K562 (cell line): ENCODE data around the gene KRTAP4-5. TPM values are rescaled to one million over a fixed set of nuclear protein-coding genes. Genes with fewer than 3 reads are reported as not detected.
A peak's percentile ranks its signal among the peaks of the same experiment; 100 is the strongest.

Source experiments
- ATAC-seq: fragments of 200-7000 bp; cut with Tn5 transposase; 3 replicates; pipeline ENCODE4 v1.9.1; 2020; ENCODE audit warnings: moderate library complexity
- BruUV-seq: library from RNA; stranded (reverse); fragments of 400-500 nt; replicated peaks from 2 replicates; lab custom pipeline; 2021; lab: Mats Ljungman, UMichigan
- CTCF ChIA-PET: fragments of 300-600 bp; formaldehyde crosslinking; extraction: SDS; loops from one replicate; lab custom pipeline; 2021; ENCODE audit warnings: low intra/inter-chr PET ratio; lab: Yijun Ruan, JAX
- POLR2A ChIA-PET: fragments of 300-600, 350-650 bp; sonication (Branson Sonifier 250); formaldehyde crosslinking; extraction: SDS; loops from one replicate; lab custom pipeline; 2021; ENCODE audit warnings: antibody characterized with exemption, inconsistent platforms; lab: Yijun Ruan, JAX
- DNase-seq, 4 experiments: peaks; one replicate each; pipeline versions ENCODE4 v3.0.0 to v3.0.0-alpha.2; 2011 to 2018; ENCODE audit warnings: low spot score in 3 of 4, mixed read lengths in 3 of 4; ENCODE audit errors: extremely low read depth in 1 of 4
- FAIRE-seq: peaks from 2 replicates; lab custom pipeline; 2011; peaks lifted over from hg19 to GRCh38; lab: Jason Lieb, UNC
- H2AFZ ChIP-seq: 2 replicates; pipeline ENCODE4 v1.6.0; 2011; ENCODE audit warnings: low read depth, low read length, control low read depth, inconsistent platforms
- H3K27ac ChIP-seq: fragments of 200-600 bp; 3 replicates; pipeline ENCODE4 v1.8.0; 2011; ENCODE audit warnings: low read depth, mild to moderate bottlenecking, control low read depth, inconsistent platforms, low read length, moderate library complexity, mixed read lengths; ENCODE audit errors: extremely low read depth
- H3K27me3 ChIP-seq, 2 experiments: fragments of 300-600 bp in 1 of 2; 2 replicates in 1 of 2; 3 replicates in 1 of 2; pipeline versions ENCODE4 v1.6.0 to v1.8.0; 2011; ENCODE audit warnings: inconsistent platforms in 2 of 2, low read length in 2 of 2, mild to moderate bottlenecking in 1 of 2, mixed read lengths in 1 of 2, moderate library complexity in 1 of 2; ENCODE audit not compliant: control insufficient read depth in 2 of 2, insufficient read depth in 2 of 2
- H3K36me3 ChIP-seq: fragments of 300-600 bp; 3 replicates; pipeline ENCODE4 v1.8.0; 2011; ENCODE audit warnings: mild to moderate bottlenecking, low read length, inconsistent platforms; ENCODE audit not compliant: control insufficient read depth, insufficient read depth
- H3K4me1 ChIP-seq, 2 experiments: fragments of 200-600 bp in 1 of 2; replicated peaks in 1 of 2; 2 replicates in 1 of 2; 3 replicates in 1 of 2; pipeline versions ENCODE4 v1.5.1 to v1.8.0; 2011; ENCODE audit warnings: inconsistent platforms in 2 of 2, low read length in 2 of 2, mild to moderate bottlenecking in 1 of 2, mixed read lengths in 1 of 2, moderate library complexity in 1 of 2; ENCODE audit not compliant: control insufficient read depth in 2 of 2, insufficient read depth in 2 of 2
- H3K4me2 ChIP-seq: 2 replicates; pipeline ENCODE4 v1.6.1; 2011; ENCODE audit warnings: low read length, control low read depth, inconsistent platforms, mixed read lengths; ENCODE audit not compliant: insufficient read depth
- H3K4me3 ChIP-seq: fragments of 200-600 bp; sonication (generic), shearing (Covaris generic); 2 replicates; pipeline ENCODE4 v1.5.1; 2016; ENCODE audit warnings: control low read depth, inconsistent platforms
- H3K79me2 ChIP-seq: fragments of 200-600 bp; 3 replicates; pipeline ENCODE4 v1.8.0; 2011; ENCODE audit warnings: low read length, inconsistent platforms; ENCODE audit not compliant: control insufficient read depth, insufficient read depth
- H3K9ac ChIP-seq, 2 experiments: 2 replicates each; pipeline versions ENCODE4 v1.6.0 to v1.6.1; 2011; ENCODE audit warnings: low read depth in 2 of 2, low read length in 2 of 2, control low read depth in 1 of 2, inconsistent platforms in 1 of 2, mild to moderate bottlenecking in 1 of 2, mixed read lengths in 1 of 2; ENCODE audit not compliant: insufficient read depth in 1 of 2
- H3K9me1 ChIP-seq: one replicate; pipeline ENCODE4 v1.6.0; 2011; ENCODE audit warnings: inconsistent platforms, mild to moderate bottlenecking, low read length, moderate library complexity; ENCODE audit not compliant: control insufficient read depth, insufficient read depth
- H3K9me3 ChIP-seq: replicated peaks from 2 replicates; pipeline ENCODE4 v1.5.1; 2011; ENCODE audit warnings: low read depth, low read length, inconsistent platforms; ENCODE audit not compliant: control insufficient read depth, insufficient read depth
- H4K20me1 ChIP-seq: replicated peaks from 2 replicates; pipeline ENCODE4 v1.6.1; 2011; ENCODE audit warnings: low read length, inconsistent platforms, mixed read lengths; ENCODE audit not compliant: control insufficient read depth, insufficient read depth
- ARID1B ChIP-seq: fragments of 450-650 bp; IDR thresholded peaks from 2 replicates; pipeline ENCODE4 v1.6.1; 2016; ENCODE audit warnings: antibody characterized with exemption, mild to moderate bottlenecking, inconsistent platforms
- C11orf30 ChIP-seq: fragments of 450-650 bp; IDR thresholded peaks from 2 replicates; pipeline ENCODE4 v1.6.1; 2016; ENCODE audit warnings: low read depth, mild to moderate bottlenecking
- ETV5 ChIP-seq: sonication (generic); formaldehyde crosslinking; IDR thresholded peaks from 2 replicates; pipeline ENCODE4 v1.4.0; 2020; ENCODE audit warnings: low read depth, mild to moderate bottlenecking, missing genetic modification reagents
- HDAC1 ChIP-seq, 2 experiments: fragments of 450-650 bp; IDR thresholded peaks; 2 replicates each; pipeline ENCODE4 v1.6.1; 2016 to 2017; ENCODE audit warnings: inconsistent platforms in 1 of 2, mild to moderate bottlenecking in 1 of 2, moderate library complexity in 1 of 2
- HDGF ChIP-seq: fragments of 450-650 bp; IDR thresholded peaks from 2 replicates; pipeline ENCODE4 v1.6.1; 2016
- KHSRP ChIP-seq: fragments of 450-650 bp; IDR thresholded peaks from 2 replicates; pipeline ENCODE4 v1.6.1; 2017
- MCM5 ChIP-seq: fragments of 450-650 bp; IDR thresholded peaks from 2 replicates; pipeline ENCODE4 v1.6.1; 2016; ENCODE audit warnings: low read depth
- MXI1 ChIP-seq: IDR thresholded peaks from 2 replicates; pipeline ENCODE4 v1.6.1; 2011; ENCODE audit warnings: low read depth, mild to moderate bottlenecking, improper control_type of control experiment, low read length
- ZNF316 ChIP-seq: fragments of 450-650 bp; IDR thresholded peaks from 2 replicates; pipeline ENCODE4 v1.6.1; 2016
- ZNF76 ChIP-seq: fragments of 250-450 bp; sonication (Bioruptor Pico); IDR thresholded peaks from 2 replicates; pipeline ENCODE4 v1.4.0; 2020; ENCODE audit warnings: mild to moderate bottlenecking, moderate library complexity, borderline replicate concordance
- WGBS: fragments of 100-300 bp; shearing (Covaris generic); methylation state at CpG from one replicate; pipeline ENCODE4 v1.1.6; 2016; ENCODE audit warnings: low coverage, mixed read lengths; ENCODE audit not compliant: insufficient coverage; ENCODE audit errors: missing lambda C conversion rate; 5-methylcytosine and 5-hydroxymethylcytosine counted together
- in situ Hi-C: fragments of 300-500 bp; cut with MboI; formaldehyde crosslinking; loops from 4 replicates; pipeline ENCODE4 v1.15.0; 2018; ENCODE audit warnings: inconsistent platforms, mixed read lengths
- intact Hi-C: fragments of 100-400 bp; cut with micrococcal nuclease; formaldehyde crosslinking; loops from 2 replicates; pipeline ENCODE4 v1.14.2; 2022
- polyA plus RNA-seq, 8 experiments: library from polyadenylated mRNA; depleted of rRNA in 4 of 8; stranded (reverse) in 5 of 8; unstranded in 3 of 8; fragments of >200 nt; fragmentation: Nextera tagmentation in 2 of 8; fragmentation: Illumina TruSeq in 1 of 8; extraction: Ambion mirVana in 2 of 8; extraction: Trizol in 1 of 8; gene quantifications; 2 replicates each; pipeline versions ENCODE4 v1.2.1 to v1.2.3, GENCODE V29; 2011 to 2014; ENCODE audit warnings: inconsistent platforms in 1 of 8, missing spikeins in 1 of 8
- total RNA-seq, 7 experiments: library from RNA; depleted of rRNA in 6 of 7; stranded (reverse); fragments of >200 nt in 6 of 7; fragmentation: Illumina TruSeq in 2 of 7; extraction: Trizol in 2 of 7; gene quantifications; 2 replicates each; pipeline versions ENCODE4 v1.2.1 to v1.2.3, GENCODE V29; 2011 to 2021; ENCODE audit warnings: low replicate concordance in 1 of 7
- TF ChIP-seq, protein P1 (sequence below): IDR thresholded peaks from 3 replicates; pipeline ENCODE4 v1.6.1; 2011; ENCODE audit warnings: borderline replicate concordance, mild to moderate bottlenecking; ENCODE audit not compliant: insufficient read length, insufficient read depth
- TF ChIP-seq, protein P2 (sequence below): fragments of 200-800 bp; sonication (Bioruptor generic); IDR thresholded peaks from 2 replicates; pipeline ENCODE4 v1.6.1; 2017; ENCODE audit warnings: missing genetic modification characterization, missing compliant biosample characterization
- TF ChIP-seq, protein P3 (sequence below): fragments of 250-450 bp; sonication (Bioruptor Pico); IDR thresholded peaks from 2 replicates; pipeline ENCODE4 v1.5.0; 2021

The KRTAP4-5 gene
- total and polyA plus RNA-seq, 9 of the 15 experiments (the other 6 are each of a cell fraction or from before 2014, with no cell fraction given) = not detected

DNA sequence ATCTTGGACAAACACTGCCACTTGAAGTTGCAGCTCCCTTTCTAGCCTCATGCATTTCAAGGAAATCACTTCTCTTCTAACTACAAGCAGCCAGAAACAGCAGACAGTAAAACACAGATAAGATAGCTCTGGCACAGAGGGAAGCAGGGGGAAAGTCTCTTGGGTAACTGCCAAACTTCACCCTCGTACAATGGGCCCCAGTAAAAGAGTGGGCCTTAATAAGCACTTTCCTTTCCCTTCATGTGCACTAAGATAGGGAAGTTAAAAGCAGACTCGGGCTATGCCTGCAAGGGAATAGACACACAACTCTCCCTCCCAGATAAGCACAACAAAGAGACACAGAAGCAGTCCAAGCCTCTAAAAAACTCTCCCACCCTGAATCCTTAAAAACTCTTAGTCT, 4.2 kb upstream of the KRTAP4-5 start (continued):
- TF ChIP-seq ZNF76 (CRISPR knock-in tag) = no peak
- TF ChIP-seq MCM5 = no peak
- no peak for TF ChIP-seq ARID1B

DNA sequence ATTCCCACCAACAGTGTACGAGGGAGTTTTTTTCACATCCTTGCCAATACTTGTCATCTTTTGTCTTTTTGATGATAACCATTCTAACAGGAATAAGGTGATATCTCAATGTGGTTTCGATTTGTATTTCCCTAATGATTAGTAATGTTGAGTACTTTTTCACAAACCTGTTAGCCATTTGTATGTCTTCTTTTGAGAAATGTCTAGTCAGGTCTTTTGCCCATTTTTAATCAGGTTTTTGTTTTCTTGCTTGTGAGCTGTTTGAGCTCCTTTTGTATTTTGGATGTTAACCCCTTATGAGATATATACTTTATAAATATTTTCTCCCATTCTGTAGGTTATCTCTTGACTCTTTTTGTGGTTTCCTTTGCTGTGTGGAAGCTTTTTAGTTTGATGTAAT, 1.9 kb upstream of the KRTAP4-5 start:
- Histone ChIP-seq H3K27me3 (no peaks in the 10 kb centered on the region; a peak in 1 of 5 replicates), H3K9me1 (no peaks in the 10 kb centered on the region), H3K4me2 (no peak overlapping the region), H3K4me3 (no peak overlapping the region), H2AFZ (no peak overlapping the region), H3K9ac (no peak overlapping the region), H3K4me1 (no peaks in the 10 kb centered on the region), H3K79me2 (no peaks in the 10 kb centered on the region), H4K20me1 (no peaks in the 10 kb centered on the region), H3K9me3 (no peaks in the 10 kb centered on the region), H3K36me3 (no peaks in the 10 kb centered on the region), H3K27ac (no peak overlapping the region)
- WGBS = 0% methylated on average over 2 of the region's 2 CpGs
- no TSS peak for BruUV-seq
- in situ Hi-C loops = no loop called here
- ChIA-PET POLR2A (no interaction called here), CTCF (no interaction called here)
- peak; percentile 64 for TF ChIP-seq ZNF316
- TF ChIP-seq HDGF = no peak
- TF ChIP-seq, protein P1, sequence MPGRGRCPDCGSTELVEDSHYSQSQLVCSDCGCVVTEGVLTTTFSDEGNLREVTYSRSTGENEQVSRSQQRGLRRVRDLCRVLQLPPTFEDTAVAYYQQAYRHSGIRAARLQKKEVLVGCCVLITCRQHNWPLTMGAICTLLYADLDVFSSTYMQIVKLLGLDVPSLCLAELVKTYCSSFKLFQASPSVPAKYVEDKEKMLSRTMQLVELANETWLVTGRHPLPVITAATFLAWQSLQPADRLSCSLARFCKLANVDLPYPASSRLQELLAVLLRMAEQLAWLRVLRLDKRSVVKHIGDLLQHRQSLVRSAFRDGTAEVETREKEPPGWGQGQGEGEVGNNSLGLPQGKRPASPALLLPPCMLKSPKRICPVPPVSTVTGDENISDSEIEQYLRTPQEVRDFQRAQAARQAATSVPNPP = no peak
- TF ChIP-seq C11orf30 = peak; percentile 53; the same call in 1 of the 2 replicates
- TF ChIP-seq HDAC1 (IDR thresholded peaks at IDR 0.05) = no peak
- TF ChIP-seq, protein P2, sequence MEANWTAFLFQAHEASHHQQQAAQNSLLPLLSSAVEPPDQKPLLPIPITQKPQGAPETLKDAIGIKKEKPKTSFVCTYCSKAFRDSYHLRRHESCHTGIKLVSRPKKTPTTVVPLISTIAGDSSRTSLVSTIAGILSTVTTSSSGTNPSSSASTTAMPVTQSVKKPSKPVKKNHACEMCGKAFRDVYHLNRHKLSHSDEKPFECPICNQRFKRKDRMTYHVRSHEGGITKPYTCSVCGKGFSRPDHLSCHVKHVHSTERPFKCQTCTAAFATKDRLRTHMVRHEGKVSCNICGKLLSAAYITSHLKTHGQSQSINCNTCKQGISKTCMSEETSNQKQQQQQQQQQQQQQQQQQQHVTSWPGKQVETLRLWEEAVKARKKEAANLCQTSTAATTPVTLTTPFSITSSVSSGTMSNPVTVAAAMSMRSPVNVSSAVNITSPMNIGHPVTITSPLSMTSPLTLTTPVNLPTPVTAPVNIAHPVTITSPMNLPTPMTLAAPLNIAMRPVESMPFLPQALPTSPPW (CRISPR knock-in tag) = no peak
- no peak for TF ChIP-seq MXI1
- TF ChIP-seq, protein P3, sequence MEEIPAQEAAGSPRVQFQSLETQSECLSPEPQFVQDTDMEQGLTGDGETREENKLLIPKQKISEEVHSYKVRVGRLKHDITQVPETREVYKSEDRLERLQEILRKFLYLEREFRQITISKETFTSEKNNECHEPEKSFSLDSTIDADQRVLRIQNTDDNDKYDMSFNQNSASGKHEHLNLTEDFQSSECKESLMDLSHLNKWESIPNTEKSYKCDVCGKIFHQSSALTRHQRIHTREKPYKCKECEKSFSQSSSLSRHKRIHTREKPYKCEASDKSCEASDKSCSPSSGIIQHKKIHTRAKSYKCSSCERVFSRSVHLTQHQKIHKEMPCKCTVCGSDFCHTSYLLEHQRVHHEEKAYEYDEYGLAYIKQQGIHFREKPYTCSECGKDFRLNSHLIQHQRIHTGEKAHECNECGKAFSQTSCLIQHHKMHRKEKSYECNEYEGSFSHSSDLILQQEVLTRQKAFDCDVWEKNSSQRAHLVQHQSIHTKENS (CRISPR knock-in tag) = no peak
- TF ChIP-seq ETV5 (CRISPR knock-in tag) = no peak
- no peak for TF ChIP-seq KHSRP
- DNase-seq (no peak), ATAC-seq (no peak), FAIRE-seq (no peak)
- intact Hi-C loops = no loop called here
